DOHH2 (cell line): Measurements from ENCODE around the gene LGALS7.
A peak's percentile ranks its signal among the peaks of the same experiment; 100 is the strongest.

Experiments used
- H3F3A ChIP-seq: fragments of 200-600 bp; sonication (generic), shearing (Covaris generic); 2 replicates; pipeline ENCODE4 v1.6.0; 2016; ENCODE audit warnings: antibody characterized with exemption, mild to moderate bottlenecking; ENCODE audit not compliant: control insufficient read depth, insufficient read depth
- H3K27ac ChIP-seq: fragments of 200-600 bp; sonication (generic); 2 replicates; pipeline ENCODE4 v1.5.1; 2014; ENCODE audit warnings: low read depth, mild to moderate bottlenecking, low read length, moderate library complexity
- H3K27me3 ChIP-seq: fragments of 200-600 bp; sonication (generic); 2 replicates; pipeline ENCODE4 v1.6.1; 2014; ENCODE audit warnings: mild to moderate bottlenecking, low read length, mixed read lengths; ENCODE audit not compliant: control insufficient read depth
- H3K36me3 ChIP-seq: fragments of 200-600 bp; sonication (generic); 2 replicates; pipeline ENCODE4 v1.6.1; 2014; ENCODE audit warnings: mild to moderate bottlenecking, low read length, moderate library complexity, mixed read lengths; ENCODE audit not compliant: control insufficient read depth
- H3K4me1 ChIP-seq: fragments of 200-600 bp; sonication (generic); 2 replicates; pipeline ENCODE4 v1.6.1; 2014; ENCODE audit warnings: mild to moderate bottlenecking, low read length, mixed read lengths; ENCODE audit not compliant: control insufficient read depth
- H3K4me2 ChIP-seq: fragments of 200-600 bp; sonication (generic); 2 replicates; pipeline ENCODE4 v1.6.0; 2014; ENCODE audit warnings: mild to moderate bottlenecking, low read length, moderate library complexity
- H3K4me3 ChIP-seq: fragments of 200-600 bp; sonication (generic); 2 replicates; pipeline ENCODE4 v1.5.1; 2014; ENCODE audit warnings: mild to moderate bottlenecking, low read length, mixed read lengths
- H3K79me2 ChIP-seq: fragments of 200-600 bp; sonication (generic); 2 replicates; pipeline ENCODE4 v1.6.1; 2014; ENCODE audit warnings: mild to moderate bottlenecking, low read length, mixed read lengths; ENCODE audit not compliant: control insufficient read depth
- H3K9me2 ChIP-seq: fragments of 200-600 bp; sonication (generic); replicated peaks from 2 replicates; pipeline ENCODE4 v1.6.1; 2014; ENCODE audit warnings: mild to moderate bottlenecking, low read length, mixed read lengths; ENCODE audit not compliant: control insufficient read depth
- H3K9me3 ChIP-seq: fragments of 200-600 bp; sonication (generic); 2 replicates; pipeline ENCODE4 v1.6.1; 2014; ENCODE audit warnings: antibody characterized with exemption, low read length, mixed read lengths; ENCODE audit not compliant: control insufficient read depth, insufficient read depth
- H4K20me1 ChIP-seq: fragments of 200-600 bp; sonication (generic); 2 replicates; pipeline ENCODE4 v1.6.0; 2014; ENCODE audit warnings: low read depth, mild to moderate bottlenecking, antibody characterized with exemption, low read length, moderate library complexity; ENCODE audit not compliant: control insufficient read depth, insufficient read depth
- CTCF ChIP-seq: fragments of 200-600 bp; sonication (generic); IDR thresholded peaks from one replicate; pipeline ENCODE4 v1.5.1; 2014; ENCODE audit warnings: antibody characterized with exemption, mild to moderate bottlenecking, low read depth, low read length; ENCODE audit not compliant: poor library complexity, severe bottlenecking
- EZH2phosphoT487 ChIP-seq: fragments of 200-600 bp; sonication (generic); IDR thresholded peaks from 2 replicates; pipeline ENCODE4 v1.6.1; 2017; ENCODE audit warnings: borderline replicate concordance, mild to moderate bottlenecking, antibody characterized with exemption, low read length, moderate library complexity, mixed read lengths

LGALS7 gene

GRCh38 chr19:38730470-38730730 is 42.9 kb downstream of the LGALS7 start:
- Histone ChIP-seq H4K20me1 (peaks cover 4% of the 10 kb centered on the region; the same call in 1 of the 2 replicates), H3K36me3 (peaks cover 36% of the 10 kb centered on the region), H3K4me2 (no peak overlapping the region), H3K4me1 (peaks cover 21% of the 10 kb centered on the region), H3F3A (peaks cover 7% of the 10 kb centered on the region; the same call in 1 of the 2 replicates), H3K79me2 (no peaks in the 10 kb centered on the region), H3K27me3 (no peaks in the 10 kb centered on the region), H3K9me3 (no peaks in the 10 kb centered on the region), H3K27ac (no peak overlapping the region), H3K4me3 (no peak overlapping the region), H3K9me2 (no peaks in the 10 kb centered on the region)
- TF ChIP-seq CTCF (no peak), EZH2phosphoT487 (no peak)

- TF ChIP-seq CTCF: peak; percentile 90
- TF ChIP-seq EZH2phosphoT487: no peak
- Histone ChIP-seq H3K4me2 (no peak overlapping the region), H3K36me3 (peaks cover 41% of the 10 kb centered on the region), H3K27ac (no peak overlapping the region), H3K9me2 (no peaks in the 10 kb centered on the region), H3K4me1 (peaks cover 15% of the 10 kb centered on the region), H3K27me3 (no peaks in the 10 kb centered on the region), H3F3A (peaks cover 3% of the 10 kb centered on the region; the same call in 1 of the 2 replicates), H3K4me3 (no peak overlapping the region), H3K9me3 (no peaks in the 10 kb centered on the region), H3K79me2 (no peaks in the 10 kb centered on the region), H4K20me1 (peaks cover 4% of the 10 kb centered on the region; the same call in 1 of the 2 replicates)
Measured at GRCh38 chr19:38729653-38730469, 43.5 kb downstream of the LGALS7 start.

GRCh38 chr19:38728752-38729541 is 44.4 kb downstream of the LGALS7 start:
- Histone ChIP-seq H3K9me3 (no peaks in the 10 kb centered on the region), H4K20me1 (peaks cover 4% of the 10 kb centered on the region; the same call in 1 of the 2 replicates), H3K4me3 (no peak overlapping the region), H3K36me3 (peaks cover 49% of the 10 kb centered on the region), H3K4me2 (no peak overlapping the region), H3F3A (no peaks in the 10 kb centered on the region), H3K4me1 (peaks cover 6% of the 10 kb centered on the region), H3K27me3 (no peaks in the 10 kb centered on the region), H3K9me2 (no peaks in the 10 kb centered on the region), H3K79me2 (no peaks in the 10 kb centered on the region), H3K27ac (no peak overlapping the region)
- TF ChIP-seq EZH2phosphoT487 (no peak), CTCF (no peak)
